NCI-H2196 treated with DMSO at 0.1 percent for 48 hours (cell line): Measurements from ENCODE around the gene LEP.
"Not testable (repeated sequence)": the region's sequence is repeated elsewhere in the genome, so short reads cannot be mapped to it uniquely, and the experiment has no call there.

ENCODE experiments used
- DNase-seq: peaks from one replicate; lab custom pipeline; 2025; ENCODE audit not compliant: unreplicated experiment; lab: John Stamatoyannopoulos, UW

LEP gene

DNA sequence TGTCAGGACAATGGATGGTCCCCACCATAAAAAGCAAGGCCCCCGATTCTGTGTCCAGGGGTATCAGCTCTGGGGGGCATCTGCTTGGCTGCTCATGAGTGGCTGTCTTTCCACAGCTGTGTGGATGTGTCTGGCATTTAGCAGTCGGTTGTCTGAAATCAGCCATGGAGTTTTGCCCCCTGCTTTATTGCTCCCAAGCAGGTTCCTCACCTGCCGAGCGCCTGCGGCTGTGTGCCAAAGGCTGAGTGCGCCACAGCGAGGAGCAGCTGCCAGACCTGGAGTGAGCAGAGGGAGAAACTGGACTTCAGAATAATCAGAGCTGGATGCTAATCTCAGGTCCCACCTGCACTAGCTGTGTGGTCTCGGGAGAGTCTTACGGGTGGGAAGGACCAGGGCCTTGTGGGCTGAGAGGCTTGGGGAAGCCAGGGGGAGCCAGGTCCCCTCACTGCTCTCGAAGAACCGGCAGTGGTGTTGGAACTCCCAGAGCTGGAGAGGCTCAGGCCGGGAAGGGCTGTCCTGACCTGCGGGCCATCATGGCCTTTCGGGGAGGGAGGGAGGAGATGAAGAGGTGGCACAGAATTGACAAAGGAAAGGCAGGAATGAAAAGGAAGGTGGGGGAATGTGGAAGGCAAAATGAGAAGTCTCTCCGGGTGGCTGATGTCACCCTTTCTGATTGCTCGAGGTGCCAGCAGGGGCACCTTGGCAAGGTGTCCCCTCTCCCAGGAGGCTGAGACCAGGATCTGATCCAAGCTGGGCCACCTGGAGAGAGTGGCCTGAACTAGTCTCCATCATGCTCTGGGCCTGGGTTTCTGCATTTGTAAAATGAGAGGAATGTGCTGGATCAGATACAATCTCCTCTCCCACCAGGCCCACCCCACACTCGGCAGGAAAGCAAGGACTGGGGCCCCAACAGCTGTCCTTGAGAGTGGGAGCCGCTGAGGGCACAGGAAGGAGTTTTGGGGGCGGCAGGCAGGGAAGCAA lies 30.2 kb upstream of the LEP start:
- DNase-seq: peak; percentile 30

DNA sequence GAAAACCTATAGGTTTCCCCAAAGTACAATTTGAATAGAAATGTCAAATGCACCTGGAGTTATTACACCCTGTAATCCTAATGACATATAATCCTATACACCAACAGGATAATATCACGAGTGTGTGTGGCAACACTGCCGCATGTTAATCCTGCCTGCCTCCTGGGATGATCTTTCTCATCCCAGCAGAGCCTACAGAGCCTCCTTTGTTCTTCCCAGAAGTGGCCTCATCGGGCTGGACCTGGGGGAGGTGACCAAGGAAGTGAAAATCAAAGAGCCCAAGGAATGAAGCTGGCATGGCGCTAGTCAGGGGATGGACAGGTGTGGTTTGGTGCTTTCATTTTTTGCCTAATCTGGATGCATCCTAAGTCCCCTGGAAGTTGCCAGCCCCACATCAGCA lies 29.5 kb upstream of the LEP start:
- DNase-seq: no peak

DNA sequence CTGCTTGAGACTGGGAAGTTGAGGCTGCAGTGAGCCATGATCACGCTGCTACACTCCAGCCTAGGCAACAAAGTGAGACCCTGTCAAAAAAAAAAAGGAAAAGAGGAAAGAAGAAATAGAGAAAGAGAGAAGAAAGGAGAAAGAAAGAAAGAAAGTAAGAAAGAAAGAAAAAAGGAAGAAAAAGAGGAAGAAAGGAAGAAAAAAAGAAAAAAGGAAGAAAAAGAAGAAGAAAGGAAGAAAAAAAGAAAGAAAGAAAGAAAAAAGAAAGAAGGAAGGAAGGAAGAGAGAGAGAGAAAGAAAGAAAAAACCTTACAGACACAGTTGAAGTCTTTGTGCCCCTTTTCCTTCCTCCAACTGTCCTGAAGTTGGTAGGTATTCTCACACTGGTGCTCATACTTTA lies 26.6 kb upstream of the LEP start:
- no peak for DNase-seq

DNA sequence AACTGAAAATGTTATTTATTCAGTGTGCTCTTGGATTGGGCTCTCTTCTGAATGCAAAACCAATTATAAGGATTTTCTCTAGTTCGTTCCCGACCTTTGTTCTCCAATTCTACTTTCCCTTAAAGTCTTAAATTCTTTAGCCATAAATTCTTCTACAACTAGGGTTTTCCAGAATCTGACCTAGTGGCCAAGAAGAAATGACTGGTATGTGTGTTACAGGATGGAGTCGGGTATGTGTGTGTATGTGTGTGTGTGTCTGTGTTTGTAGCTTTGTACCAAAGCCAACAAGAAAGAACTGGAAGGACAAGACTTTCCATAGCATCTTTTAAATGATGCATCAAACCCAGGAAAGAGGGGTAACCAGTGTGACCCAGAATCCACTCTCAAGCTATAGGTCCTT lies 25.8 kb upstream of the LEP start:
- DNase-seq: no peak

DNA sequence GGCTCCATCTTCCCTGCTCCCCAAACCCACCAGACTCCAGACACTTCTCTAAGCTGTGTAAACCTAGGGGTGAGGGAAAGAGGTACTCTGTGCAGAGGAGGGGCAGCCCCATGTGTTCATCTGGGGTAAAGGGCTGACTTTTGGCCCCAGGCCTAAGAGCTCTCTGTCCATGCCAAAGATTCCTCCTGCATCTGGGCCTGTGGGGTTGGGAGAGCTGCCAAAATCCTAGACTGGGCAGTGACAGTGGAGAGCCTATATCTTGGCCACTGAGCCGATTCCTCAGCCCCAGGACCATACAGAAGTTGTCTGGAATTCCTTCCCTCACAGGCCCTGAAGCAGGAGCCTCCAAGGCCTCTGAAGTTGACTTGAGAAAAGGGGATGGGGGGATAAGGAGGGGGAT lies 25.3 kb upstream of the LEP start:
- no peak for DNase-seq

DNA sequence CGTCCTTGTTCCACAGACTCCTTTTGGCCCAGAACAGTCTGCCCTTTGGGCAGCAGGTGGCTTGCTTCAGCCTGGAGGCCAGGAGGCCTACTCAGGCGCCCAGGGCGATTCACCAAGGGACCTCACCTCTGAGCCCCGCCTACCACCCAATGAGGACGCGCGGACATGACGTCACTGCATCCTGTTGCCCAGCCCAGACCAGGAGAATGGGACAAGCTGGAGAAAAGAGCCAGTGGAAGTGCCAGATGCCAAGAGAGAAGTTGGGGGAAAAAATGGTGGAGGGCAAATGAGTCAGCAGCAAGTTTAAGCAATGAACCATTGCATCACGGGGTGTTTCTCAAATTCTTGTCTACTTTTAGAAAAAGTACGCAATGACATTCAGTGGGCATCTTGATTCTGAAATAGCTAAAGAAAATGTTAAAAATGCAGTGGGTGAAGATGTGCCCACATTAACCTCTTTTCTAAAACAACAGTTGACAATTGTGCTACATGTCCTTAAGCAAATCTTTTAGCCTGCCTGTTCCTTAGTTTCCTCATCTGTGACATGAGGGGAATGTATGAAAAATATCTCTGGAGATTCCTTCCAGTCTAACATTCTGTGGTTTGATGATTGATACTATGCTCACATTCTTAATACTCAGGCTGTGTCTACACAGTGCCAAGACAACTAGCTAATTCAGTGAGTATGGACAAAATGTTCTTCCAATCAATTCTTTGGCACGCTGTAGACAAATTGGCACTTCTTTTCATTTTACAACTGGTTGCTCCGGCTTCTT lies 23.9 kb upstream of the LEP start:
- no peak for DNase-seq

DNA sequence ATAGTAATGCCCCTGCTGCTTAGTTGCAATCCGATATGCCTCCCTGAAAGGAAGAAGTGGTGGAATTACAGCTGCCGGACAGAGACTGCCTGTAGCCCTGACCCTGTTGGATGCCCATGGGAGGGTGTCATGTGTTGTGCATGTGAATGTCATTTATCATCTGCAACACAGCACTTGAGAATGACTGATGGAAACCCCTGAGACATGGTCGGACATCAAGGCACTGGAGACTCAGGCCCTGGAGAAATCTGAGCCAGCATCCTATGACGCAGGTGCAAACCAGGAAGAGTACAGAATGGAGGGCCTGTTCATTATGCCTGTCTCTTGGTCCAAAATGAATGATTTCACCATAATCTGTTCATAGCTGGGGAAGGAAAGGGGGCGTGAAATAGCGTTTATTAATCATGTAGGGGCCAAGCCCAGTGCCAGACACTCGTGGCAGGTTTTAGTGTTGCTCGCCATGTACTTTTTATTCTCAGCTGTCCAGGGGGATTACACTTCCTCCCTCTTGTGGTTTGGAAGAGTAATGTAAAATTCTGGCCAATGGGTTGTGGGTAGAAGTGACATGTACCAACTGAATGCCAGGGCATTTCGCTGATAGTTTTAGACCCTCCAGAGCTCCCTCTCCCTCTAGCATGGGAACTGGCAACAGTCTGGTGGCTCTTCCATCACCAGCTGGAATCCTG lies 23.0 kb upstream of the LEP start:
- no peak for DNase-seq

DNA sequence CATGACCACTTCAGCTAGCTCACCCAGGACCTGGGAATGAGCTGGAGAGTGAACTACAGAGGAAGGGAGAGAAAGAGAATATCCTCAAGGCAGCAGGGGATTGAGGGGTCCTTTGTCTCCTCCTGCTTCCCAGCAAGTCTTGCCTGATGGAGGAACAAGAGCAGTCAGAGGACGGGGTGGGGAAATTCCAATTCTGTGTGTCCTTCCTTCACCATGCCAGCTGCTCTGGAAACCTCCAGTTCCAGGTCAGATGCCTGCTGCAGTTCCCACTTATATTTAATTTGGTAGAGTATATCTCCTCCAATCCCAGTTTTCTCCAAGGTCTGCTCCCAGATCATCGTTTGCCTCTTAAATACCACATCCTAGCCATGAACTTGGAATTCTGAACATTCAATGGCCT lies 21.4 kb upstream of the LEP start:
- DNase-seq: no peak

DNA sequence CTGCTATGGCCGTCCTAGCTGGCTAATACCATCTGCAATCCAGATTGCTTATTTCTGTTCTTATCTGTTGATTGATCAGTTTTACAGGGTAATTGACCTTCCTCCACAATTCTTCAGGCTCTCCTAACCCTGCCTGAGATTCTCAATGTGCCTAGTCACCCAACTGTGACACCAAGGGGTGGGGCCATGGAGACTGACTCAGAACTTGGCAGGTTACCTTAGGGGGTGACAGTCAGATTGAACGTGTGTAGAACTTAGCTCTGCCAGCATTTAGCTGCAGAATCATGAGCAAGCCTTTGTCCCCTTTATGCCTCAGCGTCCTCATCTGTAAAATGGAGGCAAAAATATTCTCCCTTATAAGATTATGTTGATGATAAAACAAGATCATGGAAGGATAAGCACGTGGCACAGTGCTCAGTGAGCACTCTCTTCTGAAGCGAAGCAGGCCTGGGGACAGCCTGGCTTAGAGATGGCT lies 19.1 kb upstream of the LEP start:
- no peak for DNase-seq

DNA sequence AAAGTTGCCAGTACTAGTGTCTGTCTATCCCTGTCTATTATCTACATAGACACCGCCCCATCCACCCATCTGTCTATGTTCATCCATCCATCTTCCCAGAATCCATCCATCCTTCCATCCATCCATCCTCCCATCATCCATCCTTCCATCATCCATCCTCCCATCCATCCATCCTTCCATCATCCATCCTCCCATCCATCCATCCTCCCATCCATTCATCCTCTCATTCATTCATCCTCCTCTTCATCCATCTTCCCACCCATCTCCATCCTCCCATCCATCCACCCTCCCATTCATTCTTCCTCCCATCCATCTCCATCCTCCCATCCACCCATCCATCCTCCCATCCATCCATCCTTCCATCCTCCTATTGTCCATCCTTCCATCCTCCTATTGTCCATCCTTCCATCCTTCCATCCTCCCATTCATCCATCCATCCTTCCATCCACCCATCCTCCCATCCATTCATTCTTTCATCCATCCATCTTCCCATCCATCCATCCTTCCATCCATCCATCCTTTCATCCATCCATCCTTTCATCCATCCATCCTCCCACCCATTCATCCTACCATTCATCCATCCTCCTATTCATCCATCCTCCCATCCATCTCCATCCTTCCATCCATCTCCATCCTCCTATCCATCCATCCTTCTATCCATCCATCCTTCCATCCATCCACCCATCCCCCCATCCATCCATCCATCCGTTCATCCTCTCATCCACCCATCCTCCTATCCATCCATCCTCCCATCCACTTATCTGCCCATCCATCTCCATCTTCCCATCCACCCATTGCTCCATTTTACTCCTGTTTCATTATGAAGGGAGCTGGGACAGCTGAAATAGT lies 14.7 kb upstream of the LEP start:
- DNase-seq: no peak

DNA sequence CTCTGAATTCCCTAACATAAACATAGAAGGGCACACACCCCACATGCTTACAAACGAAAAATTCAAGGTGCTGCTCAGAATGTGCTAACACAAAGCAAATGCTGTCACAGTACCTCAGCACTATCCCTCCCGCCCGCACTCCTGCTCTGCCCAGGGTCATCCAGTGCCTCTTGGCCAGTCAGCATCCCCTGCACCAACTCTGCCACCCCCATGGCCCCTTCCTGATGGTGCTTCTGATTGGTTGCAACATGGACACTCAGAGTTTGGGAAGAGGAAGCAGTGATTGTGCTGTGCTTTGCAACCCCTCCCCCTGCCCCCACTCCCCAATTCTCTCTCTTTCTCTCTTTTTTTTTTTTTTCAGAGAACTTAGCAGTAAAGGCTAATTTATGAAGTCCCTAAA lies 13.8 kb upstream of the LEP start:
- no peak for DNase-seq

DNA sequence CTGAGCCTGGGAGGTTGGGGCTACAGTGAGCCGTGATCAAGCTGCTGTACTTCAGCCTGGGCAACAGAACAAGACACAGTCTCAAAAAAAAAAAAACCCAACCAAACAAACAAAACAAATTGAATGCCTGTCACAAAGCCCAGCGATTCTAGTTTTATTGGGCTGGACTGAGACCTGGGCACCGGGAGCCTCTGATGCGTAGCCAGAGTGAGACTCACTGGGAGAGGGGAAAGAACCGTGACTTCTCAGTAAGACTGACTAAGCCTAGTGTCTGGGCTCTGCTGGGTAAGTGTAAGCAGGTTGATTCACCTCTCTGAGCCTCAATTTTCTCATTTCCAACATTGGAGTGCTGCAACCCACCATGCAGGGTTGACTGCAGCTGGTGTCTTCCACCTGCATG lies 10.1 kb upstream of the LEP start:
- no peak for DNase-seq

DNA sequence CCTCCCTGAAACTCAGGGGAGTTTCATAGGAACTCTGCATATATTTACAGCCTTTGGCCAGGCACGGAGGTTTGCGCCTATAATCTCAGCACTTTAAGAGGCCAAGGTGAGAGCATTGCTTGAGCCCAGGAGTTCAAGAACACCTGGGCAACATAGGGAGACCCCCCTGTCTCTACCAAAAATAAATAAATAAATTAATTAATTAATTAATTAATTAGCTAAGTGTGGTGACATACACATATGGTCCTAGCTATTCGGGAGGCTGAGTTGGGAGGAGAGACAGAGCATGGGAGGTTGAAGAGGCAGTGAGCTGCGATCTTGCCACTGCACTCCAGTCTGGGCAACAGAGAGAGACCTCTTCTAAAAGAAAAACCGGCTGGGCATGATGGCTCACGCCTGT lies 9.4 kb upstream of the LEP start:
- DNase-seq: no peak

DNA sequence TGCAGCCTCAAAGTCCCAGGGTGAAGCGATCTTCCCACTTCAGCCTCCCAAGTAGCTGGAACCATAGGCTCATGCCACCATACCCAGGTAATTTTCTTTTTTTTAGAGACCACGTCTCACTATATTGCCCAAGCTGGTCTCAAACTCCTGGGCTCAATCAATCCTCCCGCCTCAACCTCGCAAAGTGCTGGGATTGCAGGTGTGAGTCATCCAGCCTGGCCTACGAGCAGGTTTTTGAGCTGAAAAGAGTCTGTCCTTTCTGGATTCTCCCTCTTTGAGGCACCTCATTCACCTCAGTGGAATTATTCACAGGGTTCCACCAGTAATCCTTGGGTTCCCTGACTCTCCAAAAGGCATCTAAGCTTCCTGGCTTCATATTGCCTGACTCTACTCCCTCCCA lies 7.6 kb upstream of the LEP start:
- DNase-seq: no peak

DNA sequence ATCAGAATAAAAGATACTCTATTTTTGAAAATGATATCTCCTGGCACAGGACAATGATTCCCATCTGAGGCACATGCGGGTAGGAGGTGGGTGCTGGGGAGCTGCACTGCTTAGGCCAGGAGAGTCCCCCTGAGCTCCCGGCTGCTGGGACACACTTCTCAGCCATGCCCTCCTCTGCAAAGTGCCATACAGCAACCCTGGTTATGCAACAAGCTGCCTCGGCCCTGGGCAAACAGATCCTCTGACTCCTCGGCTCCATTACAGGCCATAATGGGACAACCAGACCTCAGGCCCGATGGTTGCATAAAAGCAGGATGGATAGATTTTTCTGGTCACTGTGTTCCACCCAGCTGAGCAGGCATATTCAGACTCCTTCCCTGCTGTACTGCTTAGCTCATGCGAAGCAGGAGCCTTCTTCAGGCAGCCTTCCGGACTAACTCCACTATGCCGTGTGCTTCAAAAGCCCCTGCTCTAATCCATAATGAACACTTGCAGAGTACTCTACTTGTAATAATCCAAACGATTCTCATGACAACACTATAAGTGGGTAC lies 6.5 kb upstream of the LEP start:
- DNase-seq: no peak

DNA sequence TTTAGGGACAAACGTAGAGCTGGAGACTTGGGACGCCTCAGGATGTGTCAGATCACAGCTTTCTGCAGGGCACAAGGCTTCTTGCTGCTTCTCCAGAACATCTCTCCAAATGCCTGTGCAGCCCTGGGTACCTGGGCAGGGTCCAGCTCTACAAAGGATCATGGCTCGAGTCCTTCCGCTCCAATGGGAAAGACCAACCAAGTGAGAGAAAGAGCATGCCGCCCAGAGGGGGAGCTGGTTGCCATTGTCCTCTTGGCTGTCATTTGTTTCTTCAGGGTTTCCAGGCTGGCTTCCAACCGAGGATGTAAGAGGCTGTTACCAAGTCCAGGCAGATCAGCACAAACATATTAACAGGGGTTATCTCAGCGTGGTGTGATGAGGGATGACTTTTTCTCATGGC lies 5.6 kb upstream of the LEP start:
- no peak for DNase-seq

DNA sequence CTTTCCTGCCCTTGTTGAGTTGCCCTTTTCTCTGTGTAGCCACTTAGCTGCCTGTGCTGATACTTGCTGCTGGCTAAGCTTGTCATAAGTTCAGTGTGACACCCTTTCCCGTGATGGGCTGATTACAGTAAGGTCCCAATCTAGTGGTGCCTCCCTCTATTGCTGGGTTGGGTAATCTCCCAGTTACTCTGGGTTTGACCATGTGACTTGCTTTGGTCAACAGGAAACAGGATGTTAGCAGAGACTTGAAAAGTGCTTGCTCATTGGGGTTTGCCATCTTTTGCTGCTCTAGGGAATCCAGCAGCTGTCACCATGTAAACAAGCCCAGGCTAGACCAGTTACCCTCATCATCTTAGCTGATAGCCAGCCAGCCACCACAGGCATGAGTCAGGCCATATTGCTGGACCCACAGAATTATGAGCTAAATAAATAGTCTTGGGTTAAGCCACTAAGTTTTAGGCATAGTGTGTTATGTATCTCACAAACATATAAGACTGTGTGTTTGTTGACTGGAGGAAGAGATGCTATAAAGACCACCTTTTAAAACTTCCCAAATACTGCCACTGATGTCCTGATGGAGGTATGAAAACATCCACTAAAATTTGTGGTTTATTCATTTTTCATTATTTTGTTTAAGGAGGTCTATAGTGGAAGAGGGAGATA lies 4.0 kb upstream of the LEP start:
- peak; percentile 14 for DNase-seq

DNA sequence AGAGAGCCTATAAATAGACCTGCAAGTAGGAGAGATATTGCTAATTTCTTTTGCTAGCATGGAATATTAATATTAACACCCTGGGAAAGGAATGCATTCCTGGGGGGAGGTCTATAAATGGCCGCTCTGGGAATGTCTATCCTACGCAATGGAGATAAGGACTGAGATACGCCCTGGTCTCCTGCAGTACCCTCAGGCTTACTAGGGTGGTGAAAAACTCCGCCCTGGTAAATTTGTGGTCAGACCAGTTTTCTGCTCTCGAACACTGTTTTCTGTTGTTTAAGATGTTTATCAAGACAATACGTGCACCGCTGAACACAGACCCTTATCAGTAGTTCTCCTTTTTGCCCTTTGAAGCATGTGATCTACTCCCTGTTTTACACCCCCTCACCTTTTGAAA lies 1.9 kb upstream of the LEP start:
- DNase-seq: not testable (repeated sequence)

DNA sequence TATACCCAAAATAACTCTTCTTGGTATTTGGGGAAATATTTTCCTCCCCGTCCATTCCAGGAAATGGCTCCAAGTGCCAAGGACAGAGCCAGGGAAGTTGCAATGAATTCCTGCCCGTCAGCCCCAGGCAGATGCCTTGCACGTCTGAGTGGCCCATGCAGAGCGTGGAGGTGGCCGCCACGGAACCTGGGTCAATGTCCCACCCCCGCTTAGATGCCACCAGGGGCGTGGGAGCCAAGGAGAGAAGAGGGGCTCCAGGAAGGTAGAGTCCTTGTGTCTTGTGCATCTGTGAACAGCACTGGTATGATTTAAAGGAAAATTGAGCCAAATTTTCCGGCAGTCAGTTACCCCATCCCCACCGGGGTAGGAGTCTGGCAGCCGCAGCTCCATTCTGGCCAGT lies 1.6 kb downstream of the LEP start:
- DNase-seq: no peak

DNA sequence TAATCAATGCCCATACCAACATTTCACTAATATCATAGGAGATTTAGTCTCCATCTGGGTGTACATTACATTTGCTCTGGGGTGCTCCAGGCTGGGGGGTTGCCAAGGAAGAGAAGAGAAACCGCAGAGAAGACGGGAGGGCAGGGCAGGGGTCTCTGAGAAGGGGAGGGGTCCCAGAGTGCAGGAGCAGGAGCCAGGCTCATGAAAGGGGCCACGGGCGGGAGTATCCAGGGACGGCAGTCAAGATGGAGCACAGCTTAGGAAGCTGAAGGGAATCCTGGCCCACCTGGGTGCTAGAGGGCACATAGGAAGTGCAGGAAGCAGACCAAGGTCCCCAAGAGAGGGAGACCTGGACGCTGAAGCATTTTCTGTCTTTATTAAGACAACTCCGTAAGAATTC lies 2.2 kb downstream of the LEP start:
- no peak for DNase-seq
